Endothelial cell of umbilical vein (primary cell): ENCODE results near the gene ZNF775. TPM values are rescaled to one million over a fixed set of nuclear protein-coding genes. Genes with fewer than 3 reads are reported as not detected.

Source experiments
- BruUV-seq: library from RNA; stranded (reverse); fragments of 400-500 nt; replicated peaks from 2 replicates; lab custom pipeline; 2021; lab: Mats Ljungman, UMichigan
- CTCF ChIA-PET: fragments of 300-600, 350-600 bp; sonication (Branson Sonifier 250); formaldehyde crosslinking; loops from one replicate; lab custom pipeline; 2021; ENCODE audit warnings: antibody characterized with exemption, inconsistent platforms; lab: Charles Lee
- POLR2A ChIA-PET: fragments of 300-600, 350-600 bp; sonication (Branson Sonifier 250); formaldehyde crosslinking; loops from one replicate; lab custom pipeline; 2021; ENCODE audit warnings: antibody characterized with exemption, inconsistent platforms; lab: Charles Lee
- DNase-seq: peaks from one replicate; pipeline ENCODE4 v3.0.0-alpha.2; 2011; ENCODE audit warnings: low read depth, low spot score
- FAIRE-seq: peaks from 2 replicates; lab custom pipeline; 2011; peaks lifted over from hg19 to GRCh38; lab: Jason Lieb, UNC
- H2AFZ ChIP-seq: 2 replicates; pipeline ENCODE4 v1.6.0; 2012; ENCODE audit warnings: low read depth, low read length, control low read depth, inconsistent platforms
- H3K27ac ChIP-seq: 2 replicates; pipeline ENCODE4 v1.5.1; 2011; ENCODE audit warnings: low read depth, mild to moderate bottlenecking, control low read depth, low read length, moderate library complexity; ENCODE audit not compliant: insufficient read depth
- H3K27me3 ChIP-seq, 2 experiments: 2 replicates each; pipeline versions ENCODE4 v1.6.0 to v1.6.1; 2011; ENCODE audit warnings: low read length in 2 of 2, mixed read lengths in 1 of 2; ENCODE audit not compliant: control insufficient read depth in 2 of 2, insufficient read depth in 2 of 2
- H3K36me3 ChIP-seq, 2 experiments: 2 replicates in 1 of 2; 3 replicates in 1 of 2; pipeline ENCODE4 v1.5.1; 2011; ENCODE audit warnings: low read length in 2 of 2, mild to moderate bottlenecking in 1 of 2, moderate library complexity in 1 of 2; ENCODE audit not compliant: control insufficient read depth in 2 of 2, insufficient read depth in 2 of 2; ENCODE audit errors: extremely low read depth in 1 of 2
- H3K4me1 ChIP-seq: 3 replicates; pipeline ENCODE4 v1.5.1; 2011; ENCODE audit warnings: mild to moderate bottlenecking, low read length; ENCODE audit not compliant: control insufficient read depth, insufficient read depth; ENCODE audit errors: extremely low read depth
- H3K4me2 ChIP-seq: 2 replicates; pipeline ENCODE4 v1.6.1; 2011; ENCODE audit warnings: low read length, control low read depth, mixed read lengths; ENCODE audit not compliant: insufficient read depth
- H3K4me3 ChIP-seq, 3 experiments: fragments of 200-600 bp in 1 of 3; sonication (generic), shearing (Covaris generic) in 1 of 3; replicated peaks in 1 of 3; 2 replicates each; pipeline ENCODE4 v1.5.1; 2011 to 2016; ENCODE audit warnings: control low read depth in 3 of 3, low read length in 3 of 3, mild to moderate bottlenecking in 2 of 3, inconsistent platforms in 1 of 3, low read depth in 1 of 3, moderate library complexity in 1 of 3; ENCODE audit not compliant: insufficient read depth in 1 of 3
- H3K79me2 ChIP-seq: 2 replicates; pipeline ENCODE4 v1.6.0; 2012; ENCODE audit warnings: low read length, inconsistent platforms; ENCODE audit not compliant: control insufficient read depth, insufficient read depth
- H3K9ac ChIP-seq: replicated peaks from 2 replicates; pipeline ENCODE3; 2011; ENCODE audit warnings: low read length, control low read depth; ENCODE audit not compliant: insufficient read depth; ENCODE audit errors: extremely low read depth
- H3K9me1 ChIP-seq: replicated peaks from 3 replicates; pipeline ENCODE4 v1.6.0; 2011; ENCODE audit warnings: mild to moderate bottlenecking, low read length; ENCODE audit not compliant: control insufficient read depth, insufficient read depth; ENCODE audit errors: extremely low read depth
- H3K9me3 ChIP-seq: replicated peaks from 2 replicates; pipeline ENCODE4 v1.5.1; 2012; ENCODE audit warnings: low read length, inconsistent platforms; ENCODE audit not compliant: control insufficient read depth, insufficient read depth
- H4K20me1 ChIP-seq: replicated peaks from 2 replicates; pipeline ENCODE3; 2011; ENCODE audit warnings: mild to moderate bottlenecking, low read length; ENCODE audit not compliant: control insufficient read depth, insufficient read depth; ENCODE audit errors: extremely low read depth
- CTCF ChIP-seq, 2 donors: IDR thresholded peaks; 1 replicate in 1 of 2; 2 replicates in 1 of 2; pipeline ENCODE4 v1.5.1; 2011; ENCODE audit warnings: low read length in 2 of 2, mild to moderate bottlenecking in 2 of 2, moderate library complexity in 2 of 2, control low read depth in 1 of 2, inconsistent platforms in 1 of 2, low read depth in 1 of 2; ENCODE audit not compliant: insufficient read depth in 1 of 2; ENCODE audit errors: extremely low read depth in 1 of 2
- EZH2 ChIP-seq: IDR thresholded peaks from 2 replicates; pipeline ENCODE4 v1.6.1; 2012; ENCODE audit warnings: borderline replicate concordance, low read depth, mild to moderate bottlenecking, moderate library complexity, low read length, inconsistent platforms; ENCODE audit not compliant: severe bottlenecking
- GATA2 ChIP-seq: IDR thresholded peaks from 2 replicates; pipeline ENCODE4 v1.7.0; 2011; ENCODE audit warnings: low read depth, mild to moderate bottlenecking, moderate library complexity, mixed read lengths, low read length; ENCODE audit not compliant: insufficient read length, insufficient read depth
- JUN ChIP-seq: IDR thresholded peaks from 2 replicates; pipeline ENCODE4 v1.6.1; 2011; ENCODE audit warnings: borderline replicate concordance, low read depth; ENCODE audit not compliant: insufficient read length, insufficient read depth
- MYC ChIP-seq: IDR thresholded peaks from one replicate; pipeline ENCODE4 v1.6.1; 2011; ENCODE audit warnings: mild to moderate bottlenecking, low read depth, low read length
- dilution Hi-C: fragments of 300-500 bp; cut with MboI; formaldehyde crosslinking; loops from one replicate; pipeline ENCODE4 v1.15.0; 2019; ENCODE audit warnings: low sequenced_read_pairs; ENCODE audit not compliant: extremely low pct_ligation_motif_present
- intact Hi-C: fragments of 100-400 bp; cut with micrococcal nuclease; formaldehyde crosslinking; loops from one replicate; pipeline ENCODE4 v1.10.0; 2022
- polyA plus RNA-seq, 4 experiments: library from polyadenylated mRNA; depleted of rRNA in 3 of 4; stranded (reverse) in 3 of 4; unstranded in 1 of 4; fragments of >200 nt; gene quantifications; 2 replicates each; pipeline versions ENCODE4 v1.2.1 to v1.2.3, GENCODE V29; 2011 to 2012; ENCODE audit warnings: missing spikeins in 1 of 4
- total RNA-seq: library from RNA; stranded (reverse); gene quantifications from 2 replicates; pipeline ENCODE4 v1.2.3, GENCODE V29; 2021

The ZNF775 gene
- total and polyA plus RNA-seq, 2 donors (not counting 3 experiments of a cell fraction or from before 2014, with no cell fraction given), result 5.8 to 8.3 TPM

DNA sequence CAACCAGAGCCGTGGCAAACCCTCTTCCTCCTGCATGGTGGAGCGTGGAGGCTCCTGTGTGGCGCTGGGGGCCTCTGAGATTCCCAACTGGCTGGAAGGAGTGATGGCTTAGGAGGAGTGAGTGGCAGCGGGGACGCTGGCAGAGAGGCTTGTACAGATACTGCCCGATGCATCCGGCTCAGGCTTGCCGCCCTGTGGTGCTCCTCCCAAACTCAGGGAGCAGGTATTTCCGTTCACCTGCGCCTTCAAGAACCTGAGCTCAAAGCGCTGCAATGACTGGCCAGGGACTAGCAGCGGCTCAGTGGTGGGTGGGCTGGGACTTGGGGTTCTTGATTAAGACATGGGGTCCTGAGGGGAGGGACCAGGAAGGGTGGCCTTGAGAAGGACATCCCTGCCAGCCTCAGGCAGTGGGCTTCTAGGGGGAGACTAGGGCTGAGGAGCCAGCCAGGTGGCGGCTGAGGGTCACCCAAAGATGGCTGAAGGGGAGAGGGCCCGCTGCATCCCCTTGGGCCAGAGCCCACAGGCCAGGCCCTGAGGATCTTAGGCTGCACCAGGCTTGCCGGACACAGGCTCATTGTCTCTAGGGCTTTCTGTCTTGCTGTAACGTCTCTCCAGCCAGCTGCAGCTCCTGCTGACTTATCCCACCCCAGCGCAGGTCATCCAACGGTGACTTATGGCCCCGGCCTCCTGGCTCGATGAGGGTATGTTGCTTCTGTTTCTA, 3.2 kb downstream of the ZNF775 start:
- Histone ChIP-seq H2AFZ (no peak overlapping the region), H3K27ac (no peak overlapping the region), H3K4me2 (no peak overlapping the region), H3K9ac (no peak overlapping the region), H3K9me3 (no peaks in the 10 kb centered on the region), H3K27me3 (no peaks in the 10 kb centered on the region), H3K79me2 (peaks cover 34% of the 10 kb centered on the region), H3K36me3 (peaks cover 0 to 7% of the 10 kb centered on the region in 2 experiments), H3K9me1 (no peaks in the 10 kb centered on the region), H3K4me1 (peaks cover 21% of the 10 kb centered on the region), H3K4me3 (no peak overlapping the region), H4K20me1 (no peaks in the 10 kb centered on the region)
- FAIRE-seq, result no peak
- intact Hi-C loops (no loop called here), dilution Hi-C loops (no loop called here)
- ChIA-PET POLR2A (no interaction called here), CTCF (no interaction called here)
- TF ChIP-seq EZH2 (no peak), JUN (no peak), CTCF (IDR thresholded peaks at IDR 0.05; ENCODE audit: extremely low read depth in 1 of 2, insufficient read depth in 1 of 2, low read depth in 1 of 2, low read length in 2 of 2) (no peak), GATA2 (no peak), MYC (no peak)
- BruUV-seq, result no TSS peak
- no peak for DNase-seq
